Activated naive CD4-positive, alpha-beta T cell treated with anti-CD3 and anti-CD28 coated beads, Interleukin-2, amount 50 U/mL, for 72 hours (primary cell): ENCODE measurements around the gene UBL7. TPM values are rescaled to one million over a fixed set of nuclear protein-coding genes. Genes with fewer than 3 reads are reported as not detected.

Experiments
- ATAC-seq, 2 donors: fragments of 150-1000 bp; cut with Tn5 transposase; 2 replicates each; pipeline ENCODE4 v1.10.0; 2021; ENCODE audit warnings: mild to moderate bottlenecking in 2 of 2, moderate library complexity in 2 of 2
- DNase-seq, 2 donors: peaks; one replicate each; pipeline ENCODE4 v3.0.0; 2021 to 2022; ENCODE audit warnings: low spot score in 2 of 2
- H3K27ac Mint-ChIP-seq, 2 donors: one replicate each; pipeline ENCODE4 v1.8.0; 2022; ENCODE audit warnings: mild to moderate bottlenecking in 2 of 2, mixed read lengths in 2 of 2
- H3K36me3 Mint-ChIP-seq, 2 donors: one replicate each; pipeline ENCODE4 v1.8.0; 2022; ENCODE audit warnings: mixed read lengths in 2 of 2
- H3K9me3 Mint-ChIP-seq, 2 donors: one replicate each; pipeline ENCODE4 v1.8.0; 2022; ENCODE audit warnings: mixed read lengths in 2 of 2
- total RNA-seq, 2 donors: library from RNA; stranded (reverse); gene quantifications; one replicate each; pipeline ENCODE4 v1.2.3, GENCODE V29; 2022

Gene UBL7
- total RNA-seq, 2 donors from 2014 or later: 43.3 to 50.4 TPM

DNA sequence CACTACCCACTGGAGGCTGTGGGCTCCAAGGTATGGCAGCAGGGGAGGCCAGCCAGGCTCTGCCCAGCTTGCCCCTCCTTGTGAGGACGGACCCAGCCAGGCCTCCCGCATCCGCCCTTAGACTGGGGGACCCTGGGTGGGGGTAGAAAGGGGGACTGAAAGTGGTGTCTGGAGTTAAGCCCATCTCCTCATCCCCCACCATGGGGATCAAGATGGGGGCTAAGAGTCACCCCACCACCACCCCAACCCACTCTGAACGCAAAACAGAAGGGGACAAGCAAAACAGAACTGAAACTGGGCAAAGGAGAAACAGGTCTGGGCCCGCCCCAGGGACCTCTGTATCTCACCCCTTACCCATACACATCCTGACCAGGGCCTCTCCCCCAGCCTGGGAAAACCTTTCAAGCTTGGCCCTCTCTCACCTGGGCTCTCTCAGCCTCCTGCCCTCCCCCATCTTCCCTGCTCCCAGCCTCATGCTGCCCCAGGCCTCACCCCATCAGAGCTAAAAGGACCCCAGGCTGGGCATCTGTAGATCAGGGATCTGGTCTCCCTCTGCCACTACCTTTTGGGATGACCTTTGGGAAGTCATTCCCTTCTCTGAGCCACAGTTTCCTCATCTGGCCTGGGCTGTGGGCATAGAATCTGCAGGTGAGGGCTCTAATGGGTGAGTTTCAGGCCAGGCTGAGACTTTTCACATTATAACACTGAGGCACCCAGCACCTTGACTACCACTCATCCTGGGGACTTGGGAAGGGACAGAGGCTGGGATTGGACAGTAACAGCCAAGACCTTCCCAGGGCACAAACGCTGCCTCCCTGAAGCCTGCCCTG lies 63.5 kb downstream of the UBL7 start:
- Mint-ChIP-seq H3K36me3 (no peaks in the 10 kb centered on the region), H3K9me3 (no peaks in the 10 kb centered on the region), H3K27ac (peak overlapping the region; percentile 73 to 99)
- ATAC-seq (peak in 1 of 2 donors; percentile 13), DNase-seq (no peak)

- DNase-seq: peak; percentile 45 to 79
- Mint-ChIP-seq H3K9me3 (no peaks in the 10 kb centered on the region), H3K36me3 (no peaks in the 10 kb centered on the region), H3K27ac (peak overlapping the region; percentile 73 to 99)
- peak; percentile 63 to 73 for ATAC-seq
Observed at GRCh38 chr15:74396445-74397238, 64.3 kb downstream of the UBL7 start.

- ATAC-seq: no peak
- Mint-ChIP-seq H3K36me3 (no peaks in the 10 kb centered on the region), H3K27ac (peak overlapping the region; percentile 73 to 99), H3K9me3 (no peaks in the 10 kb centered on the region)
- DNase-seq: no peak
Observed at GRCh38 chr15:74396146-74396438, 64.9 kb downstream of the UBL7 start.

Other genes with a start within 250 kb of the UBL7 start
- not detected for gene CCDC33, start 224.8 kb downstream of the UBL7 start, total RNA-seq
- gene CYP11A1, start 93.5 kb downstream of the UBL7 start, total RNA-seq: under 1 TPM in 1 of 2 donors, not detected in 1; 0.59 TPM
- 10 to 100 TPM; 47.8 to 53.6 TPM for gene SEMA7A, start 27.2 kb downstream of the UBL7 start, total RNA-seq
- gene ARID3B, start 80.1 kb upstream of the UBL7 start, total RNA-seq: 10 to 100 TPM; 25.7 to 37.7 TPM
- 100 to 1,000 TPM; 160 to 176 TPM for gene CLK3, start 154.7 kb upstream of the UBL7 start, total RNA-seq
- 10 to 100 TPM; 48.6 to 56.4 TPM for gene EDC3, start 234.9 kb upstream of the UBL7 start, total RNA-seq